K562 treated with DMSO at 1 percent for 12 hours (cell line): Measurements from ENCODE around the gene NLRC4. TPM values are rescaled to one million over a fixed set of nuclear protein-coding genes. Genes with fewer than 3 reads are reported as not detected.

Source experiments
- total RNA-seq: library from RNA; unstranded; fragments of 300-600 nt; gene quantifications from 2 replicates; pipeline ENCODE4 v1.2.3, GENCODE V29; 2022; ENCODE audit not compliant: insufficient read depth

NLRC4 gene, protein sequence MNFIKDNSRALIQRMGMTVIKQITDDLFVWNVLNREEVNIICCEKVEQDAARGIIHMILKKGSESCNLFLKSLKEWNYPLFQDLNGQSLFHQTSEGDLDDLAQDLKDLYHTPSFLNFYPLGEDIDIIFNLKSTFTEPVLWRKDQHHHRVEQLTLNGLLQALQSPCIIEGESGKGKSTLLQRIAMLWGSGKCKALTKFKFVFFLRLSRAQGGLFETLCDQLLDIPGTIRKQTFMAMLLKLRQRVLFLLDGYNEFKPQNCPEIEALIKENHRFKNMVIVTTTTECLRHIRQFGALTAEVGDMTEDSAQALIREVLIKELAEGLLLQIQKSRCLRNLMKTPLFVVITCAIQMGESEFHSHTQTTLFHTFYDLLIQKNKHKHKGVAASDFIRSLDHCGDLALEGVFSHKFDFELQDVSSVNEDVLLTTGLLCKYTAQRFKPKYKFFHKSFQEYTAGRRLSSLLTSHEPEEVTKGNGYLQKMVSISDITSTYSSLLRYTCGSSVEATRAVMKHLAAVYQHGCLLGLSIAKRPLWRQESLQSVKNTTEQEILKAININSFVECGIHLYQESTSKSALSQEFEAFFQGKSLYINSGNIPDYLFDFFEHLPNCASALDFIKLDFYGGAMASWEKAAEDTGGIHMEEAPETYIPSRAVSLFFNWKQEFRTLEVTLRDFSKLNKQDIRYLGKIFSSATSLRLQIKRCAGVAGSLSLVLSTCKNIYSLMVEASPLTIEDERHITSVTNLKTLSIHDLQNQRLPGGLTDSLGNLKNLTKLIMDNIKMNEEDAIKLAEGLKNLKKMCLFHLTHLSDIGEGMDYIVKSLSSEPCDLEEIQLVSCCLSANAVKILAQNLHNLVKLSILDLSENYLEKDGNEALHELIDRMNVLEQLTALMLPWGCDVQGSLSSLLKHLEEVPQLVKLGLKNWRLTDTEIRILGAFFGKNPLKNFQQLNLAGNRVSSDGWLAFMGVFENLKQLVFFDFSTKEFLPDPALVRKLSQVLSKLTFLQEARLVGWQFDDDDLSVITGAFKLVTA
- 0.47 TPM in 1 of 2 replicates, not detected in the other for total RNA-seq

GRCh38 chr2:32264422-32265105 is at the start of gene NLRC4:
Gene NLRC4 (minus strand): TSS chr2:32264886. CDS start chr2:32256775, 8,111 bp downstream.

GRCh38 chr2:32277674-32278477 is 13.2 kb upstream of the NLRC4 start, which contains the start of gene YIPF4:
Gene YIPF4 (plus strand): TSS chr2:32277904. CDS start chr2:32278156, 252 bp downstream.

Other genes with a start within 250 kb of the NLRC4 start
- 110 and 118 TPM in 2 replicates for gene DPY30, start 225.1 kb downstream of the NLRC4 start, total RNA-seq
- 3.5 and 14.3 TPM in 2 replicates for gene SPAST, start 201.3 kb downstream of the NLRC4 start, total RNA-seq
- 6.4 and 20.7 TPM in 2 replicates for gene SLC30A6, start 99.0 kb downstream of the NLRC4 start, total RNA-seq
- gene YIPF4, start 13.0 kb upstream of the NLRC4 start, total RNA-seq = 16.5 and 31.2 TPM in 2 replicates
- gene BIRC6, start 92.1 kb upstream of the NLRC4 start, total RNA-seq = 5.6 and 29.1 TPM in 2 replicates